OCI-LY3 (cell line): ENCODE measurements around the gene CEP112.
A peak's percentile ranks its signal among the peaks of the same experiment; 100 is the strongest.

ENCODE experiments used
- CTCF ChIP-seq: fragments of 200-600, 300-600 bp; sonication (generic); IDR thresholded peaks from 2 replicates; pipeline ENCODE4 v1.5.1; 2014; ENCODE audit warnings: antibody characterized with exemption, low read length, low read depth
- EZH2phosphoT487 ChIP-seq: fragments of 200-600 bp; shearing (Covaris generic); IDR thresholded peaks from 2 replicates; pipeline ENCODE4 v1.6.1; 2018; ENCODE audit warnings: antibody characterized with exemption, mixed run types, low read depth

DNA sequence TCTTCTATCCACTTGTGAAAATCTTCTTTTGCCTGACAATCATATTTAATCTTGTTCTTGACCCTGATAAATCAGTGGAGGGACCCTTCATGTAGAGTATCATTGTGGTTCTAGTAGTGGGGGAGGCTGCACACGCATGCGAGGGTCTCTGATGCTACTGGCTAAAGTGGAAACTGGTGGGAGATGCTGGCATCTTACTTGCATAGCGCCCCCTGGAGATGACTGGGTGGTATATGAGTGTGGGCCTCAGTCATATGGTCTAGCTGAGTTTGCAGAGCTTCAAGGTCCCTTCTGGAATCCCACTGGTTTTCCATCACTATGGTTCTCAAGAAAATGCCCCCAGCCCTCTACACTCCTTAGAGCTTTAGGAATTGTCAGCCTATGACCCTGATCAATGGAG lies 394.1 kb downstream of the CEP112 start:
- TF ChIP-seq CTCF (peak; percentile 50), EZH2phosphoT487 (no peak)
